HepG2 (cell line): ENCODE measurements around the gene SSH3. TPM values are rescaled to one million over a fixed set of nuclear protein-coding genes. Genes with fewer than 3 reads are reported as not detected.

Experiments used
- ATAD3A ChIP-seq: sonication (generic); formaldehyde crosslinking; IDR thresholded peaks from 2 replicates; pipeline ENCODE4 v1.4.0; 2020; ENCODE audit warnings: missing genetic modification reagents
- MXI1 ChIP-seq: IDR thresholded peaks from 3 replicates; pipeline ENCODE4 v1.6.1; 2012; ENCODE audit warnings: low read depth, low read length, inconsistent platforms, borderline replicate concordance
- POLR2AphosphoS2 ChIP-seq: IDR thresholded peaks from 2 replicates; pipeline ENCODE4 v1.6.1; 2011; ENCODE audit warnings: low read depth, low read length, improper control_type of control experiment
- PRDM15 ChIP-seq: sonication (generic); formaldehyde crosslinking; IDR thresholded peaks from 2 replicates; pipeline ENCODE4 v1.4.0; 2020; ENCODE audit warnings: missing genetic modification reagents
- SIX1 ChIP-seq: sonication (generic); formaldehyde crosslinking; IDR thresholded peaks from 2 replicates; pipeline ENCODE4 v1.4.0; 2020; ENCODE audit warnings: missing genetic modification reagents, borderline replicate concordance
- SRY ChIP-seq: sonication (generic); formaldehyde crosslinking; IDR thresholded peaks from 2 replicates; pipeline ENCODE4 v1.8.0; 2022; ENCODE audit warnings: mild to moderate bottlenecking, missing genetic modification reagents
- STAT5B ChIP-seq: sonication (generic); formaldehyde crosslinking; IDR thresholded peaks from 2 replicates; pipeline ENCODE4 v1.4.0; 2020; ENCODE audit warnings: missing genetic modification reagents
- YEATS2 ChIP-seq: sonication (generic); formaldehyde crosslinking; IDR thresholded peaks from 2 replicates; pipeline ENCODE4 v1.4.0; 2020; ENCODE audit warnings: missing genetic modification reagents, borderline replicate concordance
- ZNF3 ChIP-seq: IDR thresholded peaks from 2 replicates; pipeline ENCODE4 v1.7.0; 2017; ENCODE audit warnings: inconsistent platforms
- ZNF34 ChIP-seq: sonication (generic); formaldehyde crosslinking; IDR thresholded peaks from 2 replicates; pipeline ENCODE4 v1.4.0; 2020; ENCODE audit warnings: mild to moderate bottlenecking, missing genetic modification reagents, borderline replicate concordance
- ZNF556 ChIP-seq: sonication (generic); formaldehyde crosslinking; IDR thresholded peaks from 2 replicates; pipeline ENCODE4 v1.4.0; 2020; ENCODE audit warnings: mild to moderate bottlenecking, missing genetic modification reagents, borderline replicate concordance
- ZNF839 ChIP-seq: sonication (generic); formaldehyde crosslinking; IDR thresholded peaks from 2 replicates; pipeline ENCODE4 v1.4.0; 2020; ENCODE audit warnings: missing genetic modification reagents, mild to moderate bottlenecking, borderline replicate concordance
- polyA plus RNA-seq, 8 experiments: library from polyadenylated mRNA; depleted of rRNA in 3 of 8; stranded (reverse) in 7 of 8; unstranded in 1 of 8; fragments of >200 nt; fragmentation: Illumina TruSeq in 4 of 8; extraction: Trizol in 4 of 8; gene quantifications; 2 replicates each; pipeline versions ENCODE4 v1.2.1 to v1.2.3, GENCODE V29; 2011 to 2016; ENCODE audit warnings: low read depth in 4 of 8, missing spikeins in 1 of 8, mixed read lengths in 1 of 8; ENCODE audit not compliant: insufficient read depth in 1 of 8
- total RNA-seq, 5 experiments: library from RNA; depleted of rRNA; stranded (reverse); fragments of >200 nt; fragmentation: Illumina TruSeq; extraction: Trizol; gene quantifications; 2 replicates each; pipeline ENCODE4 v1.2.3, GENCODE V29; 2016; ENCODE audit warnings: low read depth in 1 of 5
- TF ChIP-seq, protein P1 (sequence below): sonication (generic); formaldehyde crosslinking; IDR thresholded peaks from 2 replicates; pipeline ENCODE4 v1.5.1; 2020; ENCODE audit warnings: missing genetic modification reagents, mild to moderate bottlenecking, borderline replicate concordance
- TF ChIP-seq, protein P2 (sequence below): IDR thresholded peaks from 2 replicates; pipeline ENCODE4 v1.6.1; 2016; ENCODE audit warnings: mild to moderate bottlenecking
- TF ChIP-seq, protein P3 (sequence below): sonication (generic); formaldehyde crosslinking; IDR thresholded peaks from 2 replicates; pipeline ENCODE4 v1.5.0; 2020; ENCODE audit warnings: mild to moderate bottlenecking, missing genetic modification reagents, borderline replicate concordance

Gene SSH3
- total and polyA plus RNA-seq, 2 of the 13 experiments (the other 11 are each of a cell fraction or from before 2014, with no cell fraction given), result 12.4 to 18.8 TPM

GRCh38 chr11:67354075-67355022 is 51.0 kb downstream of the SSH3 start (continued):
- TF ChIP-seq ATAD3A (CRISPR knock-in tag) (no peak), ZNF3 (CRISPR knock-in tag) (peak; percentile 93), ZNF556 (peak; percentile 85; the same call in 1 of the 2 replicates), ZNF839 (no peak), PRDM15 (CRISPR knock-in tag) (0 out of 2 replicates have a peak, but pooled peaks have one; percentile 41), YEATS2 (peak; percentile 84; the same call in 1 of the 2 replicates), ZNF34 (CRISPR knock-in tag) (peak; percentile 74; the same call in 1 of the 2 replicates), SIX1 (CRISPR knock-in tag) (no peak), POLR2AphosphoS2 (no peak), SRY (CRISPR knock-in tag) (no peak), STAT5B (CRISPR knock-in tag) (no peak), MXI1 (peak; percentile 25; the same call in 1 of the 3 replicates)
- TF ChIP-seq, protein P1, sequence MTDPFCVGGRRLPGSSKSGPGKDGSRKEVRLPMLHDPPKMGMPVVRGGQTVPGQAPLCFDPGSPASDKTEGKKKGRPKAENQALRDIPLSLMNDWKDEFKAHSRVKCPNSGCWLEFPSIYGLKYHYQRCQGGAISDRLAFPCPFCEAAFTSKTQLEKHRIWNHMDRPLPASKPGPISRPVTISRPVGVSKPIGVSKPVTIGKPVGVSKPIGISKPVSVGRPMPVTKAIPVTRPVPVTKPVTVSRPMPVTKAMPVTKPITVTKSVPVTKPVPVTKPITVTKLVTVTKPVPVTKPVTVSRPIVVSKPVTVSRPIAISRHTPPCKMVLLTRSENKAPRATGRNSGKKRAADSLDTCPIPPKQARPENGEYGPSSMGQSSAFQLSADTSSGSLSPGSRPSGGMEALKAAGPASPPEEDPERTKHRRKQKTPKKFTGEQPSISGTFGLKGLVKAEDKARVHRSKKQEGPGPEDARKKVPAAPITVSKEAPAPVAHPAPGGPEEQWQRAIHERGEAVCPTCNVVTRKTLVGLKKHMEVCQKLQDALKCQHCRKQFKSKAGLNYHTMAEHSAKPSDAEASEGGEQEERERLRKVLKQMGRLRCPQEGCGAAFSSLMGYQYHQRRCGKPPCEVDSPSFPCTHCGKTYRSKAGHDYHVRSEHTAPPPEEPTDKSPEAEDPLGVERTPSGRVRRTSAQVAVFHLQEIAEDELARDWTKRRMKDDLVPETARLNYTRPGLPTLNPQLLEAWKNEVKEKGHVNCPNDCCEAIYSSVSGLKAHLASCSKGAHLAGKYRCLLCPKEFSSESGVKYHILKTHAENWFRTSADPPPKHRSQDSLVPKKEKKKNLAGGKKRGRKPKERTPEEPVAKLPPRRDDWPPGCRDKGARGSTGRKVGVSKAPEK (CRISPR knock-in tag), result no peak
- TF ChIP-seq, protein P2, sequence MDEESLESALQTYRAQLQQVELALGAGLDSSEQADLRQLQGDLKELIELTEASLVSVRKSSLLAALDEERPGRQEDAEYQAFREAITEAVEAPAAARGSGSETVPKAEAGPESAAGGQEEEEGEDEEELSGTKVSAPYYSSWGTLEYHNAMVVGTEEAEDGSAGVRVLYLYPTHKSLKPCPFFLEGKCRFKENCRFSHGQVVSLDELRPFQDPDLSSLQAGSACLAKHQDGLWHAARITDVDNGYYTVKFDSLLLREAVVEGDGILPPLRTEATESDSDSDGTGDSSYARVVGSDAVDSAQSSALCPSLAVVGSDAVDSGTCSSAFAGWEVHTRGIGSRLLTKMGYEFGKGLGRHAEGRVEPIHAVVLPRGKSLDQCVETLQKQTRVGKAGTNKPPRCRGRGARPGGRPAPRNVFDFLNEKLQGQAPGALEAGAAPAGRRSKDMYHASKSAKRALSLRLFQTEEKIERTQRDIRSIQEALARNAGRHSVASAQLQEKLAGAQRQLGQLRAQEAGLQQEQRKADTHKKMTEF (CRISPR knock-in tag), result peak; percentile 77
- TF ChIP-seq, protein P3, sequence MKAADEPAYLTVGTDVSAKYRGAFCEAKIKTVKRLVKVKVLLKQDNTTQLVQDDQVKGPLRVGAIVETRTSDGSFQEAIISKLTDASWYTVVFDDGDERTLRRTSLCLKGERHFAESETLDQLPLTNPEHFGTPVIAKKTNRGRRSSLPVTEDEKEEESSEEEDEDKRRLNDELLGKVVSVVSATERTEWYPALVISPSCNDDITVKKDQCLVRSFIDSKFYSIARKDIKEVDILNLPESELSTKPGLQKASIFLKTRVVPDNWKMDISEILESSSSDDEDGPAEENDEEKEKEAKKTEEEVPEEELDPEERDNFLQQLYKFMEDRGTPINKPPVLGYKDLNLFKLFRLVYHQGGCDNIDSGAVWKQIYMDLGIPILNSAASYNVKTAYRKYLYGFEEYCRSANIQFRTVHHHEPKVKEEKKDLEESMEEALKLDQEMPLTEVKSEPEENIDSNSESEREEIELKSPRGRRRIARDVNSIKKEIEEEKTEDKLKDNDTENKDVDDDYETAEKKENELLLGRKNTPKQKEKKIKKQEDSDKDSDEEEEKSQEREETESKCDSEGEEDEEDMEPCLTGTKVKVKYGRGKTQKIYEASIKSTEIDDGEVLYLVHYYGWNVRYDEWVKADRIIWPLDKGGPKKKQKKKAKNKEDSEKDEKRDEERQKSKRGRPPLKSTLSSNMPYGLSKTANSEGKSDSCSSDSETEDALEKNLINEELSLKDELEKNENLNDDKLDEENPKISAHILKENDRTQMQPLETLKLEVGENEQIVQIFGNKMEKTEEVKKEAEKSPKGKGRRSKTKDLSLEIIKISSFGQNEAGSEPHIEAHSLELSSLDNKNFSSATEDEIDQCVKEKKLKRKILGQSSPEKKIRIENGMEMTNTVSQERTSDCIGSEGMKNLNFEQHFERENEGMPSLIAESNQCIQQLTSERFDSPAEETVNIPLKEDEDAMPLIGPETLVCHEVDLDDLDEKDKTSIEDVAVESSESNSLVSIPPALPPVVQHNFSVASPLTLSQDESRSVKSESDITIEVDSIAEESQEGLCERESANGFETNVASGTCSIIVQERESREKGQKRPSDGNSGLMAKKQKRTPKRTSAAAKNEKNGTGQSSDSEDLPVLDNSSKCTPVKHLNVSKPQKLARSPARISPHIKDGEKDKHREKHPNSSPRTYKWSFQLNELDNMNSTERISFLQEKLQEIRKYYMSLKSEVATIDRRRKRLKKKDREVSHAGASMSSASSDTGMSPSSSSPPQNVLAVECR (CRISPR knock-in tag), result peak; percentile 45
